Fibroblast of lung (primary cell): ENCODE data around the gene LCN2.

Experiments used
- EZH2 ChIP-seq: IDR thresholded peaks from 2 replicates; pipeline ENCODE4 v1.5.1; 2012; ENCODE audit warnings: low read length, control low read depth, mild to moderate bottlenecking; ENCODE audit errors: missing control alignments
- TF ChIP-seq, protein P1 (sequence below), 2 donors: IDR thresholded peaks in 1 of 2; conservative IDR thresholded peaks in 1 of 2; 1 replicate in 1 of 2; 2 replicates in 1 of 2; pipeline ENCODE4 v1.5.1; 2011 to 2012; ENCODE audit warnings: low read length in 2 of 2, control low read depth in 1 of 2, inconsistent platforms in 1 of 2, low read depth in 1 of 2, mild to moderate bottlenecking in 1 of 2

DNA sequence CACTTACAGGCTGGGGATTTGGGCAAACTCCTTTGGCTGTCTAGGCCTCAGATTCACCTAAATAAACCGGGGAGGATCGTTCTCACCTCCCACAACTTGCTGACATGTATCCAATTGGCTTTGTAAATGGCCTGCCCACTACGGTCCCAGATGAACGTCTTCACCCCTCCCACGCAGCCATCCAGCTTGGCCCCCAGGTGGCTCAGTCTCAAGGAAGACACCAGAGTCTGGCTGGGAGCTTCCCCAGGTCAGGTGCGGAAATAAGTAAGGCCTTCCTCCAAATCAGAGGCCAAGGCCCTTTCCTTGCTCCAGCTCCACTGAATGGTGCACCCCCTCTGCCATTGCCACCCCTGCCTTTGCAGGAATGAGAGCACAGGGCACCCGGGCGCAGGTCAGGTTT, 30.7 kb downstream of the LCN2 start:
- TF ChIP-seq, protein P1, sequence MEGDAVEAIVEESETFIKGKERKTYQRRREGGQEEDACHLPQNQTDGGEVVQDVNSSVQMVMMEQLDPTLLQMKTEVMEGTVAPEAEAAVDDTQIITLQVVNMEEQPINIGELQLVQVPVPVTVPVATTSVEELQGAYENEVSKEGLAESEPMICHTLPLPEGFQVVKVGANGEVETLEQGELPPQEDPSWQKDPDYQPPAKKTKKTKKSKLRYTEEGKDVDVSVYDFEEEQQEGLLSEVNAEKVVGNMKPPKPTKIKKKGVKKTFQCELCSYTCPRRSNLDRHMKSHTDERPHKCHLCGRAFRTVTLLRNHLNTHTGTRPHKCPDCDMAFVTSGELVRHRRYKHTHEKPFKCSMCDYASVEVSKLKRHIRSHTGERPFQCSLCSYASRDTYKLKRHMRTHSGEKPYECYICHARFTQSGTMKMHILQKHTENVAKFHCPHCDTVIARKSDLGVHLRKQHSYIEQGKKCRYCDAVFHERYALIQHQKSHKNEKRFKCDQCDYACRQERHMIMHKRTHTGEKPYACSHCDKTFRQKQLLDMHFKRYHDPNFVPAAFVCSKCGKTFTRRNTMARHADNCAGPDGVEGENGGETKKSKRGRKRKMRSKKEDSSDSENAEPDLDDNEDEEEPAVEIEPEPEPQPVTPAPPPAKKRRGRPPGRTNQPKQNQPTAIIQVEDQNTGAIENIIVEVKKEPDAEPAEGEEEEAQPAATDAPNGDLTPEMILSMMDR (conservative IDR thresholded peaks at IDR 0.05 in 1 of 2, IDR thresholded peaks at IDR 0.05 in 1 of 2; ENCODE audit: low read depth in 1 of 2, low read length in 2 of 2) = no peak
- no peak for TF ChIP-seq EZH2
